ENCODE results near the gene RTN3.
"Not testable (repeated sequence)": the region's sequence is repeated elsewhere in the genome, so short reads cannot be mapped to it uniquely, and the experiment has no call there.

- TF ChIP-seq, protein P1, sequence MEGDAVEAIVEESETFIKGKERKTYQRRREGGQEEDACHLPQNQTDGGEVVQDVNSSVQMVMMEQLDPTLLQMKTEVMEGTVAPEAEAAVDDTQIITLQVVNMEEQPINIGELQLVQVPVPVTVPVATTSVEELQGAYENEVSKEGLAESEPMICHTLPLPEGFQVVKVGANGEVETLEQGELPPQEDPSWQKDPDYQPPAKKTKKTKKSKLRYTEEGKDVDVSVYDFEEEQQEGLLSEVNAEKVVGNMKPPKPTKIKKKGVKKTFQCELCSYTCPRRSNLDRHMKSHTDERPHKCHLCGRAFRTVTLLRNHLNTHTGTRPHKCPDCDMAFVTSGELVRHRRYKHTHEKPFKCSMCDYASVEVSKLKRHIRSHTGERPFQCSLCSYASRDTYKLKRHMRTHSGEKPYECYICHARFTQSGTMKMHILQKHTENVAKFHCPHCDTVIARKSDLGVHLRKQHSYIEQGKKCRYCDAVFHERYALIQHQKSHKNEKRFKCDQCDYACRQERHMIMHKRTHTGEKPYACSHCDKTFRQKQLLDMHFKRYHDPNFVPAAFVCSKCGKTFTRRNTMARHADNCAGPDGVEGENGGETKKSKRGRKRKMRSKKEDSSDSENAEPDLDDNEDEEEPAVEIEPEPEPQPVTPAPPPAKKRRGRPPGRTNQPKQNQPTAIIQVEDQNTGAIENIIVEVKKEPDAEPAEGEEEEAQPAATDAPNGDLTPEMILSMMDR (IDR thresholded peaks at IDR 0.05): not testable (repeated sequence)
- not testable (repeated sequence) for TF ChIP-seq REST (IDR thresholded peaks at IDR 0.05; ENCODE audit: insufficient read depth in 1 of 2, low read depth in 2 of 2, low read length in 1 of 2); POLR2AphosphoS5 (IDR thresholded peaks at IDR 0.05; ENCODE audit: low read depth, low read length); TCF7L2 (IDR thresholded peaks at IDR 0.05; ENCODE audit: low read depth, low read length); SIN3A (IDR thresholded peaks at IDR 0.05; ENCODE audit: borderline replicate concordance, insufficient read depth, low read depth, low read length)
Observed at GRCh38 chr11:63771741-63772318, 90.5 kb downstream of the RTN3 start.

All from Panc1 (cell line).